Measurements from ENCODE around the gene REXO2.

The REXO2 gene

GRCh38 chr11:114439229-114440120 is at the start of gene REXO2:
TSS of gene REXO2 (plus strand) at chr11:114439467. CDS start at chr11:114439529, 62 bp downstream.
- in situ Hi-C loops (cut with MboI; ENCODE audit: low sequenced_read_pairs), result no loop called here

- in situ Hi-C loops (cut with MboI; ENCODE audit: low sequenced_read_pairs), result no loop called here
Measured at GRCh38 chr11:114392735-114393667, 46.3 kb upstream of the REXO2 start.

GRCh38 chr11:114395736-114396135 is 43.5 kb upstream of the REXO2 start:
- in situ Hi-C loops (cut with MboI; ENCODE audit: low sequenced_read_pairs), result no loop called here

- in situ Hi-C loops (cut with MboI; ENCODE audit: low sequenced_read_pairs), result no loop called here
Measured at GRCh38 chr11:114396916-114397315, 42.4 kb upstream of the REXO2 start.

GRCh38 chr11:114397349-114397982 is 41.8 kb upstream of the REXO2 start:
- in situ Hi-C loops (cut with MboI; ENCODE audit: low sequenced_read_pairs), result no loop called here

DNA sequence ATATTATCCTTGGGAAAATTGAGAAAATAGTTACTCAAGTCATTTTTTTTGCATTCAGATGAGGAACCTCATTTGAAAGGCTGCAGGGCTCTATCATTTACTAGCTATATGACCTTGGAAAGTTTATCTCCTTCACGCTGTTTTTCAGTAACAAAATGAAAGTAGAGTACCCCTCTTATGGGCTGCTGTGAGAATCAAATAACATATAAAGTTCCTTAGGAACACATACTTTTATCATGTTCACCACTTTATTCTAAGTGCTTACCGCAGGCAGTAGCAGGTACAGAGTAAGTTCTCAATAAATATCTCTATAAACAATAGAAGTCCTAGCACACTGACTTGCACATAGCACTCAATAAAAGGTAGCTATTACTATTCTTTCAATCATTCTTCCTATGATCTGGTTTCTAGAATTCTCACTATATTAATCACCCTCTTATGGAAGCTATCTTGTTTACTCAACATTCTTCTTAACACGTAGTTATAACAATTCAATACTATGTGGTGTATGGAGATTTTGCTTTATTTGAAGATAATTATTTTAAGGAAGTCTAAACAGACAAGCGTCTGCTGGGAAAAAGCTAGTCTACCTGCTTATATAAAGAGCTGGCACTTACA is 40.9 kb upstream of the REXO2 start:
- in situ Hi-C loops (cut with MboI; ENCODE audit: low sequenced_read_pairs), result no loop called here

DNA sequence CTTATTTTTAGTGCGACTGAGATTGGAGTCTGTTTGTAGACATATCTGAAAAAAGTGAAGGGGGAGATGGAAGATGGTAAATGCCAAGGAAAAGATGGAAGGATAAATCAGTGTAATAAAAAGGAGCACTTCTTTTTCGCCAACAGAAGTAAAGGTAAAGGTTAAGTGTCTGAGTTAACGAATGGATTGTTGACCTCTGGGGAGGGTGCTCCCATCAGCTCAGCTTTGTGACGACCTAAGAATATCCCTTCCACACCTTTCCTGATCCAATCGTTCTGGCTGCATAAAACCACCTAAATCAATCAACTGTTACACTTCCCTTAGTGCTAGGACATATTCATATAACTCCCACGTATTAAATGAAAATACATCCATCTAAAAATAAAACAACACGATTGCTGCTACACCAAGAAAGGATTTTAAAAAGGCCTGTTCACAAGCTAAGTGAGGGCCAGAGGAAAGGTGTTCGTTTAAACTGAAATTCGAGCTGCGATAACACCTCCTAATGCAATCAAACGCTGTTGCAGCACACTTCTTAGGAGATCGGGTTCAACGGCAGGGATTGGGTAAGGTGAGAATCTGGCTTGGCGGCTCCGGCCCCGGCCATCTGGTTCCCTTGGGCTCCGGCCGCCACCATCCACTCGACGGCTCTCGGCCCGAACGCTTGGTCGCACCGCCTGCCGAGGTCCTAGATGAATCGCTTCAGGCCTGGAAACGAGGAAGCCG is 39.6 kb upstream of the REXO2 start:
- in situ Hi-C loops (cut with MboI; ENCODE audit: low sequenced_read_pairs), result no loop called here

- in situ Hi-C loops (cut with MboI; ENCODE audit: low sequenced_read_pairs), result no loop called here
Measured at GRCh38 chr11:114400216-114400914, 38.9 kb upstream of the REXO2 start, which contains the start of the genes C11orf71 and RBM7. TSS of gene C11orf71 (minus strand) at chr11:114400511. CDS start at chr11:114400331, 180 bp downstream. TSS of gene RBM7 (plus strand) at chr11:114400666. CDS start at chr11:114400672, 6 bp downstream.

- in situ Hi-C loops (cut with MboI; ENCODE audit: low sequenced_read_pairs), result no loop called here
Measured at GRCh38 chr11:114400915-114401223, 38.4 kb upstream of the REXO2 start.

DNA sequence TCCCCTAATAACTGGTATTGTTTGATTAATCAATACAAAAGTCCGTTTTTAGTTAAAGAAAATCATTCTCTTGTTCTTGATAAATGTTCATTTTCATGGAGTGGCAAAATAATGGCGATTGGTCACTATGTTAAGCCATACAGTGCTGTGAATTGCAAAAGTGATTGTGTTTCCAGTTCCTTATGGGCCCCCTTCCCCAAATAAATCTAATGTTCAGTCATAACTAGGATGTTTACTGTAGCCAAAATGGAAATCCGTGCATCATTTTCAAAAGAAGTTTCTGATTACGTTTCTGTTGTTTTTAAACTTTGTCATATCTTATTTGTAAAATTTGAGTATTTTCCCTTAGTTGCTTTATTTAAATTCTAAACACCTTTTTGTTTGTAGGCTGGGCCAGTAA is 38.0 kb upstream of the REXO2 start:
- in situ Hi-C loops (cut with MboI; ENCODE audit: low sequenced_read_pairs), result no loop called here

DNA sequence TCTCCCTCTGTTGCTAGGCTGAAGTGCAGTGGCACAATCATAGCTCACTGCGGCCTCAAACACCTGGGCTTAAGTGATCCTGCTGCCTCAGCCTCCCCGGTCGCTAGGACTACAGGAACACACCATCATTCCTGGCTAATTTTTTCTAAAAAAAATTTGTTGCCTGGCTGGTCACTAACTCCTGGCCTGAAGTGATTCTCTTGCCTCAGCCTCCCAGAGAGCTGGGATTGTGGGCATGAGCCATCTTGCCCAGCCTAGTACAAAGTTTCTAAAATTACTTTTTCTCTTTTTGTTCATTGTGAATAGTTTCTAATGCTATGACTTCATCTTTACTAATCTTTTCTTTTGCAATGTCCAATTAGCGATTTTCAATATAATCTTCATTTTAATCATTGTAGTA is 26.3 kb upstream of the REXO2 start:
- in situ Hi-C loops (cut with MboI; ENCODE audit: low sequenced_read_pairs), result no loop called here

GRCh38 chr11:114413958-114414357 is 25.3 kb upstream of the REXO2 start:
- in situ Hi-C loops (cut with MboI; ENCODE audit: low sequenced_read_pairs), result no loop called here

DNA sequence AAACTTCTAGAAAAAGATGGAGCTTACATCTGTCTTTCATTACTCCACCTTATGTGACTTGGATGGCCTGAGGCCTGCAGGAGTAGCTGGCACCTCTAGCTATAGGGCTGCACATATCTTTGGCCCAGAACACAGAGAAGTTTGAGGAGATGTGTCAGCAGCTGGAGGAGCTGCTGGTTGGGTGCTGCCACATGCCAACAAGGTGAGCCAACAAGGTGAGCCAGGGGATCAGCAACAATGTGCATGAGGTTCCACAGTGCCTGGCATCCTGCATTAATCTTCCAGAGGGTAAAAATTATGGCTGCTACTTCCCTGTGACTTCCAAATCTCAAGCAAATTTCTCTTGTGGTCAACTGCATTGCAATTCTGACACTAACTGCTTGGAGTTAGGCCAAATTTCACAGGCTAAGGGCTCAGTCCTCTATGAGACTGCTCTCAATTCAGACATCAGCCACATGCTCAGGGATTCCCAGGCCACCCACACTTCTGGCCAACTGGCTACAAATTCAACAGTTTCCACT is 22.8 kb upstream of the REXO2 start:
- in situ Hi-C loops (cut with MboI; ENCODE audit: low sequenced_read_pairs), result no loop called here

- in situ Hi-C loops (cut with MboI; ENCODE audit: low sequenced_read_pairs), result no loop called here
Measured at GRCh38 chr11:114426280-114426679, 13.0 kb upstream of the REXO2 start.

GRCh38 chr11:114430290-114430689 is 9.0 kb upstream of the REXO2 start:
- in situ Hi-C loops (cut with MboI; ENCODE audit: low sequenced_read_pairs), result no loop called here

- in situ Hi-C loops (cut with MboI; ENCODE audit: low sequenced_read_pairs), result no loop called here
Measured at GRCh38 chr11:114432893-114433292, 6.4 kb upstream of the REXO2 start.

- in situ Hi-C loops (cut with MboI; ENCODE audit: low sequenced_read_pairs), result no loop called here
Measured at GRCh38 chr11:114433376-114433775, 5.9 kb upstream of the REXO2 start.

GRCh38 chr11:114438303-114438702 is 964 bp upstream of the REXO2 start:
- in situ Hi-C loops (cut with MboI; ENCODE audit: low sequenced_read_pairs), result no loop called here

Data from HL-60/S4 treated with phorbol 12-myristate 13-acetate at 8.2 ng/mL for 4 days and 3 days (cell line).